DND-41 (cell line): ENCODE data around the gene PNLIPRP3.

Experiments
- ATAC-seq: fragments of 200-7000 bp; cut with Tn5 transposase; 3 replicates; pipeline ENCODE4 v1.9.1; 2021; ENCODE audit warnings: low read depth; ENCODE audit not compliant: insufficient read depth
- DNase-seq: peaks from one replicate; pipeline ENCODE4 v3.0.0-alpha.2; 2020
- H2AFZ ChIP-seq: 2 replicates; pipeline ENCODE4 v1.6.0; 2012; ENCODE audit warnings: low read depth, low read length
- H3K27ac ChIP-seq: 2 replicates; pipeline ENCODE4 v1.5.1; 2012; ENCODE audit warnings: low read length, inconsistent platforms
- H3K27me3 ChIP-seq: fragments of 200-600 bp; sonication (generic); 2 replicates; pipeline ENCODE4 v1.6.0; 2012; ENCODE audit warnings: low read length, mild to moderate bottlenecking, inconsistent platforms; ENCODE audit not compliant: insufficient read depth, poor library complexity
- H3K36me3 ChIP-seq: 2 replicates; pipeline ENCODE4 v1.5.1; 2012; ENCODE audit warnings: low read length, inconsistent platforms; ENCODE audit not compliant: insufficient read depth
- H3K4me1 ChIP-seq: 2 replicates; pipeline ENCODE4 v1.5.1; 2012; ENCODE audit warnings: mild to moderate bottlenecking, low read length; ENCODE audit not compliant: insufficient read depth
- H3K4me2 ChIP-seq: 2 replicates; pipeline ENCODE4 v1.6.0; 2012; ENCODE audit warnings: mild to moderate bottlenecking, moderate library complexity, low read length, inconsistent platforms; ENCODE audit not compliant: insufficient read depth
- H3K4me3 ChIP-seq, 2 experiments: fragments of 200-600 bp in 1 of 2; shearing (Covaris generic) in 1 of 2; 2 replicates each; pipeline ENCODE4 v1.5.1; 2012 to 2016; ENCODE audit warnings: inconsistent platforms in 2 of 2, low read length in 2 of 2, mild to moderate bottlenecking in 2 of 2, low read depth in 1 of 2, moderate library complexity in 1 of 2
- H3K79me2 ChIP-seq: 2 replicates; pipeline ENCODE4 v1.6.0; 2012; ENCODE audit warnings: low read length, inconsistent platforms; ENCODE audit not compliant: insufficient read depth
- H3K9ac ChIP-seq: 2 replicates; pipeline ENCODE4 v1.6.0; 2012; ENCODE audit warnings: low read depth, mild to moderate bottlenecking, inconsistent platforms, low read length, moderate library complexity
- H3K9me3 ChIP-seq: 2 replicates; pipeline ENCODE4 v1.5.1; 2012; ENCODE audit warnings: low read length, moderate library complexity, mild to moderate bottlenecking, inconsistent platforms; ENCODE audit not compliant: insufficient read depth, severe bottlenecking
- H4K20me1 ChIP-seq: 2 replicates; pipeline ENCODE4 v1.6.0; 2012; ENCODE audit warnings: low read length; ENCODE audit not compliant: insufficient read depth
- EZH2 ChIP-seq: IDR thresholded peaks from 3 replicates; pipeline ENCODE4 v1.6.1; 2012; ENCODE audit warnings: borderline replicate concordance, low read depth, mild to moderate bottlenecking, moderate library complexity, low read length, inconsistent platforms; ENCODE audit not compliant: severe bottlenecking
- TF ChIP-seq, protein P1 (sequence below): IDR thresholded peaks from 2 replicates; pipeline ENCODE4 v1.5.1; 2012; ENCODE audit warnings: borderline replicate concordance, low read length, moderate library complexity, mild to moderate bottlenecking; ENCODE audit not compliant: poor library complexity, severe bottlenecking; ENCODE audit errors: extremely low read depth

The PNLIPRP3 gene

DNA sequence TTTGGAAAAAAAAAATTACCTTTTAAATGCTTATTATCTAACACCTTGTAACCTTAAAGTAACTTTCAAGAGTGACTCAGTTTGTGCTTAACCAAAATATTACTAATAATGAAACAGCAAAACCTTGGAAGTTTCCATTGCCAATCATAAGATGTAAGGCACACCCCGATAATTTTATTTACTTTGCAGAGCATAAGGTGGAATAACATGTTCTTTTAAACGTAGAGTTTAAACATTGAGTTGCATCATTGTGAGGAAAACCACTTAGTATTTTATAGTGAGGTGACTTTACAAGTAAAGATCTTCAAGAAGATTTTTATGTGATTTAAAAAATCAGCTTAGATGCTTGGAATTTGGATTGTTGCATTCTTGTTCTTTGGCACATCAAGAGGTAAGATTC lies at the start of gene PNLIPRP3:
TSS of gene PNLIPRP3 (plus strand) at position 177 of the 400 bp plus-strand sequence. CDS start at position 343, 166 bp downstream.
- Histone ChIP-seq H3K9me3 (no peaks in the 10 kb centered on the region), H3K4me2 (no peak within 1 kb of the TSS), H3K4me3 (no peak within 1 kb of the TSS), H3K4me1 (no peaks in the 10 kb centered on the region), H3K27me3 (no peaks in the 10 kb centered on the region), H3K36me3 (no peaks in the 10 kb centered on the region), H3K79me2 (no peaks in the 10 kb centered on the region), H2AFZ (no peak within 1 kb of the TSS), H3K27ac (no peak within 1 kb of the TSS), H3K9ac (no peak within 1 kb of the TSS), H4K20me1 (no peaks in the 10 kb centered on the region)
- TF ChIP-seq EZH2 = no peak
- TF ChIP-seq, protein P1, sequence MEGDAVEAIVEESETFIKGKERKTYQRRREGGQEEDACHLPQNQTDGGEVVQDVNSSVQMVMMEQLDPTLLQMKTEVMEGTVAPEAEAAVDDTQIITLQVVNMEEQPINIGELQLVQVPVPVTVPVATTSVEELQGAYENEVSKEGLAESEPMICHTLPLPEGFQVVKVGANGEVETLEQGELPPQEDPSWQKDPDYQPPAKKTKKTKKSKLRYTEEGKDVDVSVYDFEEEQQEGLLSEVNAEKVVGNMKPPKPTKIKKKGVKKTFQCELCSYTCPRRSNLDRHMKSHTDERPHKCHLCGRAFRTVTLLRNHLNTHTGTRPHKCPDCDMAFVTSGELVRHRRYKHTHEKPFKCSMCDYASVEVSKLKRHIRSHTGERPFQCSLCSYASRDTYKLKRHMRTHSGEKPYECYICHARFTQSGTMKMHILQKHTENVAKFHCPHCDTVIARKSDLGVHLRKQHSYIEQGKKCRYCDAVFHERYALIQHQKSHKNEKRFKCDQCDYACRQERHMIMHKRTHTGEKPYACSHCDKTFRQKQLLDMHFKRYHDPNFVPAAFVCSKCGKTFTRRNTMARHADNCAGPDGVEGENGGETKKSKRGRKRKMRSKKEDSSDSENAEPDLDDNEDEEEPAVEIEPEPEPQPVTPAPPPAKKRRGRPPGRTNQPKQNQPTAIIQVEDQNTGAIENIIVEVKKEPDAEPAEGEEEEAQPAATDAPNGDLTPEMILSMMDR = no peak
- ATAC-seq (no peak), DNase-seq (no peak)

DNA sequence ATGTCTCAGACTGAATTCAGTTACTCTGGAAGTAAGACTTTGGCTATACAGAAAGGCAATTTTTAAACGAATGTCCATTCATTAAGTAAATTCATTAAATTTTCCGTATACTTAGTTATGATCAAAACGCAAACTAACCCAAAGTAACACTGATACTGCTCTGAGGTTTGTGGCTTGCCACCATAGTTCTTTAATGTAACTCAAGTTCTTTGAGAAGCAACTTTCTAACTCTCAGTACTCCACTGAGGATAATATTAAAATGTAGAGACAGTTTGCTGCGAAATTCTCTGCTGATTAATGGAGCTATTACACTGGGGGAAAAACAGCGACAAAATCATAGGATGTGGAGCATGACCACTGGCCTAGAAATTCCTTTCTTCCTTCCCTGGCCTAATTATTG lies 45.4 kb upstream of the PNLIPRP3 start:
- Histone ChIP-seq H2AFZ (no peak overlapping the region), H3K27ac (no peak overlapping the region), H3K36me3 (no peaks in the 10 kb centered on the region), H3K9me3 (no peaks in the 10 kb centered on the region), H3K4me1 (no peaks in the 10 kb centered on the region), H3K4me3 (no peak overlapping the region), H3K9ac (no peak overlapping the region), H4K20me1 (no peaks in the 10 kb centered on the region), H3K27me3 (no peaks in the 10 kb centered on the region), H3K79me2 (no peaks in the 10 kb centered on the region), H3K4me2 (no peak overlapping the region)
- ATAC-seq (no peak), DNase-seq (no peak)
- TF ChIP-seq EZH2 = no peak
- TF ChIP-seq, protein P1 = no peak

DNA sequence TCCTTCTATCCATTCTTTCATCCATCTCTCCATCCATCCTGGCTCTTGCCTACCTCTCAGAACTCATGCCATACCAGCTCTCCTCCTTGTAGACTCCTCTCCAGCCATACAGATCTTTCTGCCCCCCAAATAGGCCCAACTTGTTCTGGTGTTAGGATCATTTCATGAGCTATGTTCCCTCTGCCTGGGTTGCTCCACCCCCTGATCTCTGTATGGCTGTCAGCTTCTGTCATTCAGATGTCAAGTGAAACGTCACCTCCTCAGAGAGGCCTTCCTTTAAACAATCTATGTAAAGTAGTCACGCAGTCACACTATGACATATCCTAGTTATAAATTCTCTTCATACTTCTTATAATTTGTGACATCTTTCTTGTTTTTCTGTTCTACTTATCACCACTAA lies 42.3 kb upstream of the PNLIPRP3 start:
- Histone ChIP-seq H3K27me3 (no peaks in the 10 kb centered on the region), H2AFZ (no peak overlapping the region), H3K27ac (no peak overlapping the region), H3K9me3 (no peaks in the 10 kb centered on the region), H3K4me2 (no peak overlapping the region), H3K4me1 (no peaks in the 10 kb centered on the region), H3K4me3 (no peak overlapping the region), H3K79me2 (no peaks in the 10 kb centered on the region), H4K20me1 (no peaks in the 10 kb centered on the region), H3K36me3 (no peaks in the 10 kb centered on the region), H3K9ac (no peak overlapping the region)
- ATAC-seq = no peak
- no peak for TF ChIP-seq EZH2
- TF ChIP-seq, protein P1 = no peak
- DNase-seq = no peak
